OCI-LY7 (cell line): ENCODE results near the gene TRPC5OS.

ENCODE experiments used
- CTCF ChIP-seq: fragments of 200-600 bp; sonication (generic); conservative IDR thresholded peaks from 2 replicates; pipeline ENCODE4 v1.5.1; 2014; ENCODE audit warnings: mild to moderate bottlenecking, antibody characterized with exemption, low read length, moderate library complexity, mixed read lengths
- EZH2phosphoT487 ChIP-seq: fragments of 200-600 bp; sonication (generic); IDR thresholded peaks from 2 replicates; pipeline ENCODE4 v1.6.1; 2018; ENCODE audit warnings: low read depth, borderline replicate concordance, mild to moderate bottlenecking, mixed run types, antibody characterized with exemption, low read length, moderate library complexity, mixed read lengths

GRCh38 chrX:111854556-111855490, 21.2 kb upstream of the TRPC5OS start:
- TF ChIP-seq CTCF (no peak), EZH2phosphoT487 (no peak)
